ENCODE results near the gene C18orf63.

- TF ChIP-seq, protein P1, sequence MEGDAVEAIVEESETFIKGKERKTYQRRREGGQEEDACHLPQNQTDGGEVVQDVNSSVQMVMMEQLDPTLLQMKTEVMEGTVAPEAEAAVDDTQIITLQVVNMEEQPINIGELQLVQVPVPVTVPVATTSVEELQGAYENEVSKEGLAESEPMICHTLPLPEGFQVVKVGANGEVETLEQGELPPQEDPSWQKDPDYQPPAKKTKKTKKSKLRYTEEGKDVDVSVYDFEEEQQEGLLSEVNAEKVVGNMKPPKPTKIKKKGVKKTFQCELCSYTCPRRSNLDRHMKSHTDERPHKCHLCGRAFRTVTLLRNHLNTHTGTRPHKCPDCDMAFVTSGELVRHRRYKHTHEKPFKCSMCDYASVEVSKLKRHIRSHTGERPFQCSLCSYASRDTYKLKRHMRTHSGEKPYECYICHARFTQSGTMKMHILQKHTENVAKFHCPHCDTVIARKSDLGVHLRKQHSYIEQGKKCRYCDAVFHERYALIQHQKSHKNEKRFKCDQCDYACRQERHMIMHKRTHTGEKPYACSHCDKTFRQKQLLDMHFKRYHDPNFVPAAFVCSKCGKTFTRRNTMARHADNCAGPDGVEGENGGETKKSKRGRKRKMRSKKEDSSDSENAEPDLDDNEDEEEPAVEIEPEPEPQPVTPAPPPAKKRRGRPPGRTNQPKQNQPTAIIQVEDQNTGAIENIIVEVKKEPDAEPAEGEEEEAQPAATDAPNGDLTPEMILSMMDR (IDR thresholded peaks at IDR 0.05), result peak in 1 of 4 experiments; percentile 28
- TF ChIP-seq POLR2AphosphoS5 (IDR thresholded peaks at IDR 0.05), result peak; percentile 55
These were observed 23.7 kb upstream of the C18orf63 start, which contains the start of gene CYB5A for GRCh38 chr18:74291771-74292540.
